ENCODE measurements around the gene TEAD1.

TEAD1 gene

GRCh38 chr11:12667646-12668045, 6.6 kb upstream of the TEAD1 start:
- no peak for DNase-seq

- DNase-seq: no peak
Measured at GRCh38 chr11:12668166-12668565, 6.1 kb upstream of the TEAD1 start.

- DNase-seq: no peak
Measured at GRCh38 chr11:12669930-12670329, 4.3 kb upstream of the TEAD1 start.

GRCh38 chr11:12671370-12671769, 2.9 kb upstream of the TEAD1 start:
- no peak for DNase-seq

GRCh38 chr11:12673601-12673923, 659 bp upstream of the TEAD1 start:
- no peak for DNase-seq

- no peak for DNase-seq
Measured at GRCh38 chr11:12674571-12674935, 332 bp downstream of the TEAD1 start.

- DNase-seq: no peak
Measured at GRCh38 chr11:12674936-12675696, 895 bp downstream of the TEAD1 start.

GRCh38 chr11:12675951-12676711, 1.9 kb downstream of the TEAD1 start:
- no peak for DNase-seq

GRCh38 chr11:12677131-12677530, 2.9 kb downstream of the TEAD1 start:
- DNase-seq: no peak

- DNase-seq: no peak
Measured at GRCh38 chr11:12678092-12678491, 3.9 kb downstream of the TEAD1 start.

- no peak for DNase-seq
Measured at GRCh38 chr11:12678991-12679390, 4.8 kb downstream of the TEAD1 start.

- no peak for DNase-seq
Measured at GRCh38 chr11:12679471-12679870, 5.2 kb downstream of the TEAD1 start.

- DNase-seq: no peak
Measured at GRCh38 chr11:12680246-12680939, 6.2 kb downstream of the TEAD1 start.

GRCh38 chr11:12680940-12681258, 6.7 kb downstream of the TEAD1 start:
- DNase-seq: no peak

- DNase-seq: no peak
Measured at GRCh38 chr11:12681466-12681865, 7.2 kb downstream of the TEAD1 start.

GRCh38 chr11:12682288-12682687, 8.1 kb downstream of the TEAD1 start:
- DNase-seq: no peak

GRCh38 chr11:12682737-12683500, 8.7 kb downstream of the TEAD1 start:
- no peak for DNase-seq

GRCh38 chr11:12683874-12684273, 9.7 kb downstream of the TEAD1 start:
- no peak for DNase-seq

GRCh38 chr11:12684315-12684714, 10.1 kb downstream of the TEAD1 start:
- DNase-seq: no peak

- DNase-seq: no peak
Measured at GRCh38 chr11:12684816-12685215, 10.6 kb downstream of the TEAD1 start.

- no peak for DNase-seq
Measured at GRCh38 chr11:12685229-12685628, 11.0 kb downstream of the TEAD1 start.

GRCh38 chr11:12686246-12687060, 12.2 kb downstream of the TEAD1 start:
- no peak for DNase-seq

GRCh38 chr11:12687216-12687623, 13.0 kb downstream of the TEAD1 start:
- DNase-seq: no peak

All from CD4-positive, alpha-beta T cell treated with Interleukin-4 for 4 hours (primary cell).